Astrocyte (in vitro differentiated cells and primary cell): Measurements from ENCODE around the gene ATRIP. TPM values are rescaled to one million over a fixed set of nuclear protein-coding genes. Genes with fewer than 3 reads are reported as not detected.

Source experiments
- DNase-seq: peaks from one replicate; pipeline ENCODE4 v3.0.0-alpha.2; 2010; ENCODE audit warnings: low read depth
- FAIRE-seq: peaks from 2 replicates; lab custom pipeline; 2011; peaks lifted over from hg19 to GRCh38; lab: Jason Lieb, UNC
- H2AFZ ChIP-seq: 2 replicates; pipeline ENCODE4 v1.6.0; 2012; ENCODE audit warnings: low read depth, low read length, inconsistent platforms
- H3K27ac ChIP-seq: 2 replicates; pipeline ENCODE4 v1.5.1; 2011; ENCODE audit warnings: low read depth, low read length, inconsistent platforms
- H3K27me3 ChIP-seq: 2 replicates; pipeline ENCODE4 v1.6.0; 2011; ENCODE audit warnings: low read length, inconsistent platforms; ENCODE audit not compliant: insufficient read depth
- H3K36me3 ChIP-seq: 2 replicates; pipeline ENCODE4 v1.5.1; 2011; ENCODE audit warnings: low read length, inconsistent platforms; ENCODE audit not compliant: insufficient read depth
- H3K4me1 ChIP-seq: 2 replicates; pipeline ENCODE4 v1.5.1; 2011; ENCODE audit warnings: low read length, inconsistent platforms; ENCODE audit not compliant: insufficient read depth
- H3K4me2 ChIP-seq: 2 replicates; pipeline ENCODE4 v1.6.0; 2012; ENCODE audit warnings: low read length, inconsistent platforms
- H3K4me3 ChIP-seq: 2 replicates; pipeline ENCODE4 v1.5.1; 2011; ENCODE audit warnings: low read depth, mild to moderate bottlenecking, low read length, inconsistent platforms; ENCODE audit not compliant: insufficient read depth
- H3K79me2 ChIP-seq: 2 replicates; pipeline ENCODE4 v1.6.0; 2012; ENCODE audit warnings: mild to moderate bottlenecking, low read length, inconsistent platforms; ENCODE audit not compliant: insufficient read depth
- H3K9ac ChIP-seq: 2 replicates; pipeline ENCODE4 v1.6.0; 2012; ENCODE audit warnings: mild to moderate bottlenecking, low read length, inconsistent platforms
- H3K9me3 ChIP-seq: 2 replicates; pipeline ENCODE4 v1.5.1; 2012; ENCODE audit warnings: low read depth, mild to moderate bottlenecking, low read length, inconsistent platforms; ENCODE audit not compliant: insufficient read depth
- H4K20me1 ChIP-seq: 2 replicates; pipeline ENCODE4 v1.6.0; 2012; ENCODE audit warnings: low read length, inconsistent platforms; ENCODE audit not compliant: insufficient read depth
- H3K27ac Mint-ChIP-seq: one replicate; pipeline ENCODE4 v1.8.0; 2021; ENCODE audit warnings: mild to moderate bottlenecking, mixed read lengths; ENCODE audit not compliant: unreplicated experiment
- H3K27me3 Mint-ChIP-seq: one replicate; pipeline ENCODE4 v1.8.0; 2021; ENCODE audit warnings: low read depth, mixed read lengths; ENCODE audit not compliant: unreplicated experiment
- H3K36me3 Mint-ChIP-seq: one replicate; pipeline ENCODE4 v1.8.0; 2021; ENCODE audit warnings: low read depth, mixed read lengths; ENCODE audit not compliant: unreplicated experiment
- H3K4me1 Mint-ChIP-seq: one replicate; pipeline ENCODE4 v1.8.0; 2021; ENCODE audit warnings: low read depth, mixed read lengths; ENCODE audit not compliant: unreplicated experiment
- H3K4me3 Mint-ChIP-seq: one replicate; pipeline ENCODE4 v1.8.0; 2021; ENCODE audit warnings: mild to moderate bottlenecking, moderate library complexity, mixed read lengths; ENCODE audit not compliant: unreplicated experiment
- H3K9me3 Mint-ChIP-seq: one replicate; pipeline ENCODE4 v1.8.0; 2021; ENCODE audit warnings: mild to moderate bottlenecking, mixed read lengths; ENCODE audit not compliant: unreplicated experiment
- EZH2 ChIP-seq: IDR thresholded peaks from 2 replicates; pipeline ENCODE4 v1.6.1; 2012; ENCODE audit warnings: mild to moderate bottlenecking, low read length, inconsistent platforms; ENCODE audit not compliant: insufficient read depth
- total RNA-seq: library from RNA; stranded (reverse); gene quantifications from 2 replicates; pipeline ENCODE4 v1.2.1, GENCODE V29; 2021
- TF ChIP-seq, protein P1 (sequence below): IDR thresholded peaks from 2 replicates; pipeline ENCODE4 v1.5.1; 2011; ENCODE audit warnings: low read depth, mild to moderate bottlenecking, inconsistent platforms, low read length, moderate library complexity; ENCODE audit not compliant: insufficient read depth

ATRIP gene
- total RNA-seq, 1 donor from 2014 or later: 6.2 TPM

DNA sequence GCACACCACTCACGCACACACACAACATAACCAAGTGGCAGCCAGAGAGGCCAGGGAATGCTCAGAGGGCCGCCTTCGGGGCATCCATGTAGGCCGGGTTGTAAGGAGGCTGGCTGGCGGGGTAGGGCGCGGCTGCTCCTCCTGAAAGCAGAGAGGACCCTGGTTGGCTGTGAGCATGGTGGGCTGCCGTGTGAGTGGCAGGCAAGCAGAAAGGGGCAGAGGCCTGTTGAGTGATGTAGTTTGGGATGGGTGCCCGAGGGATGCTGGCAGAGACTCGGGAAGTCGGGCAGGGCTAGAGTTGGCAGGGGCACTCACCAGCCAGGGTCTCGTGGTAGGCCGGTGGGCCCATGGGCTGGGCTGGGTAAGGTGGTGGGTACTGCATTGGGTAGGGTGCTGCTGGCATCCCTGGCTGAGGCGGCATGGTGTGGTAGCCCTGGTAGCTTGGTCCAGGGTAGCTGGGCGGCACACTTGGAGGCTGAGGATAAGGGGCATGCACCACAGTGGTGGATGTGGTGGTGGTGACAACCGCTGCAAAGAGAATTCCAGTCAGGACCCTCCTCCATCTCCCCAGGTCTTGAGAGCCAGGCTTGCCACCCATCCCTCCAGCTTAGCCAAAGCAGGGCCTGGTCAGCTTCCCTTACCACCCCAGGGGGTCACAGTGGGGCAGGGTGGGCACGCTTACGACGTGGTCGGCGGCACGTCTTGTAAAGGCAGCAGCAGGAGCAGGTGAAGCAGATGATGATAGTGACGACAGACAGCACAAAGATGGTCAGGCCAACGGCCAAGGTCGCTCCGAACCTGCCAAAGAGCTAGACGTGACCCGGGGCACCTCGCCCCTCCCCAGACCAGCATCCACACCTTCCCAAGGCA lies 22.7 kb downstream of the ATRIP start:
- Mint-ChIP-seq H3K4me3 (peak overlapping the region; percentile 55), H3K36me3 (peaks cover 14% of the 10 kb centered on the region), H3K27me3 (no peaks in the 10 kb centered on the region), H3K9me3 (no peaks in the 10 kb centered on the region), H3K4me1 (peaks cover 21% of the 10 kb centered on the region), H3K27ac (no peak overlapping the region)
- H3K4me1 ChIP-seq: peaks cover 34% of the 10 kb centered on the region
- H3K79me2 ChIP-seq: peaks cover 66% of the 10 kb centered on the region
- no peak overlapping the region for H3K4me2 ChIP-seq
- no peak overlapping the region for H2AFZ ChIP-seq
- H3K9ac ChIP-seq: no peak overlapping the region
- no peak for DNase-seq
- H4K20me1 ChIP-seq: peaks cover 14% of the 10 kb centered on the region
- H3K36me3 ChIP-seq: peaks cover 7% of the 10 kb centered on the region
- no peaks in the 10 kb centered on the region for H3K9me3 ChIP-seq
- TF ChIP-seq, protein P1, sequence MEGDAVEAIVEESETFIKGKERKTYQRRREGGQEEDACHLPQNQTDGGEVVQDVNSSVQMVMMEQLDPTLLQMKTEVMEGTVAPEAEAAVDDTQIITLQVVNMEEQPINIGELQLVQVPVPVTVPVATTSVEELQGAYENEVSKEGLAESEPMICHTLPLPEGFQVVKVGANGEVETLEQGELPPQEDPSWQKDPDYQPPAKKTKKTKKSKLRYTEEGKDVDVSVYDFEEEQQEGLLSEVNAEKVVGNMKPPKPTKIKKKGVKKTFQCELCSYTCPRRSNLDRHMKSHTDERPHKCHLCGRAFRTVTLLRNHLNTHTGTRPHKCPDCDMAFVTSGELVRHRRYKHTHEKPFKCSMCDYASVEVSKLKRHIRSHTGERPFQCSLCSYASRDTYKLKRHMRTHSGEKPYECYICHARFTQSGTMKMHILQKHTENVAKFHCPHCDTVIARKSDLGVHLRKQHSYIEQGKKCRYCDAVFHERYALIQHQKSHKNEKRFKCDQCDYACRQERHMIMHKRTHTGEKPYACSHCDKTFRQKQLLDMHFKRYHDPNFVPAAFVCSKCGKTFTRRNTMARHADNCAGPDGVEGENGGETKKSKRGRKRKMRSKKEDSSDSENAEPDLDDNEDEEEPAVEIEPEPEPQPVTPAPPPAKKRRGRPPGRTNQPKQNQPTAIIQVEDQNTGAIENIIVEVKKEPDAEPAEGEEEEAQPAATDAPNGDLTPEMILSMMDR: no peak
- no peak for TF ChIP-seq EZH2
- no peak for FAIRE-seq
- no peak overlapping the region for H3K27ac ChIP-seq
- no peaks in the 10 kb centered on the region for H3K27me3 ChIP-seq
- no peak overlapping the region for H3K4me3 ChIP-seq

DNA sequence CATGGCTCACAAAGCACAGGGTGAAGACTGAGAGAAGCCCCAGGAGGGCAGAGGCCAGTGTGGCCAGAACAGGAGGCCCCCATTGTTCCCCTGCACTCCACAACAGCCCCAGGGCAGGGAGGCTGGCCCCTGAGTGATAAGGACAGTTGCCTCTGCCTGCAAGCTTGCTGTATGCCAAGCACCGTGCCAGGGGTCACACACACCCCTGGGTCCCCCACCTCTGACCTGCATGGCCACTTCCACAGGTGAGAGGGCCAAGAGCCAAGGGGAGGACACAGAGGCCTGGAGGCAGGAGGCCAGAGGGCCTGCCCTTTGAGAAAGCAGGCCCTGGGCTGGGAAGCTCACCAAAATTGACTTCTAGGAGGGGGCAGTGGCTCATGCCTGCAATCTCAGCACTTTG lies 23.7 kb downstream of the ATRIP start:
- H3K4me3 Mint-ChIP-seq: peak overlapping the region; percentile 69
- Histone ChIP-seq H3K9ac (peak overlapping the region; percentile 7), H3K9me3 (no peaks in the 10 kb centered on the region), H4K20me1 (peaks cover 14% of the 10 kb centered on the region), H2AFZ (no peak overlapping the region), H3K27me3 (no peaks in the 10 kb centered on the region), H3K36me3 (peaks cover 7% of the 10 kb centered on the region), H3K79me2 (peaks cover 66% of the 10 kb centered on the region), H3K4me1 (peaks cover 29% of the 10 kb centered on the region), H3K4me2 (no peak overlapping the region), H3K4me3 (no peak overlapping the region), H3K27ac (no peak overlapping the region)
- H3K27ac Mint-ChIP-seq: no peak overlapping the region
- H3K27me3 Mint-ChIP-seq: no peaks in the 10 kb centered on the region
- H3K4me1 Mint-ChIP-seq: peaks cover 23% of the 10 kb centered on the region
- H3K36me3 Mint-ChIP-seq: peaks cover 19% of the 10 kb centered on the region
- no peaks in the 10 kb centered on the region for H3K9me3 Mint-ChIP-seq
- no peak for TF ChIP-seq EZH2
- TF ChIP-seq, protein P1: no peak
- FAIRE-seq (no peak), DNase-seq (no peak)

DNA sequence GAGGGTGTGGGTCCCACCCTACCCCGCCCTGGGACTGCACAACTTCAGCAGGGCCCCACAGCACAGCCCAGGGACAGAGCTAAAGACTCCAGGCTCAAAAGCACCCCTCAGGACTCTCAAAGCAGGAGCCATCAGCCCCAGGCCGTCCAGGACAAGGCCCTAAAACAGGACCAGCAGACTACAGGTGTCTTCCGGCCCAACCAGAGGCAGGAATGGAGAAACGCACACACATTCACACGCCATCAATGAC lies 26.1 kb downstream of the ATRIP start:
- H3K27me3 Mint-ChIP-seq: no peaks in the 10 kb centered on the region
- peaks cover 52% of the 10 kb centered on the region for H3K79me2 ChIP-seq
- H3K27ac ChIP-seq: peak overlapping the region; percentile 97
- peak overlapping the region; percentile 97 for H3K9ac ChIP-seq
- peak; percentile 75 for DNase-seq
- peaks cover 8% of the 10 kb centered on the region for H3K4me1 ChIP-seq
- H3K27ac Mint-ChIP-seq: peak overlapping the region; percentile 100
- H3K4me1 Mint-ChIP-seq: peaks cover 14% of the 10 kb centered on the region
- H3K27me3 ChIP-seq: no peaks in the 10 kb centered on the region
- no peaks in the 10 kb centered on the region for H3K9me3 ChIP-seq
- H3K9me3 Mint-ChIP-seq: no peaks in the 10 kb centered on the region
- peaks cover under 1% of the 10 kb centered on the region for H3K36me3 ChIP-seq
- H3K4me2 ChIP-seq: peak overlapping the region; percentile 97
- H2AFZ ChIP-seq: peak overlapping the region; percentile 89
- FAIRE-seq: no peak
- no peak for TF ChIP-seq EZH2
- TF ChIP-seq, protein P1: no peak
- H3K4me3 ChIP-seq: peak overlapping the region; percentile 99
- peaks cover 20% of the 10 kb centered on the region for H3K36me3 Mint-ChIP-seq
- H4K20me1 ChIP-seq: peaks cover 11% of the 10 kb centered on the region
- peak overlapping the region; percentile 98 for H3K4me3 Mint-ChIP-seq
